ENCODE results near the gene SMIM29. TPM values are rescaled to one million over a fixed set of nuclear protein-coding genes. Genes with fewer than 3 reads are reported as not detected.

The SMIM29 gene
- total and polyA plus RNA-seq, 2 donors (not counting 3 experiments of a cell fraction or from before 2014, with no cell fraction given): 37.6 to 75.2 TPM

DNA sequence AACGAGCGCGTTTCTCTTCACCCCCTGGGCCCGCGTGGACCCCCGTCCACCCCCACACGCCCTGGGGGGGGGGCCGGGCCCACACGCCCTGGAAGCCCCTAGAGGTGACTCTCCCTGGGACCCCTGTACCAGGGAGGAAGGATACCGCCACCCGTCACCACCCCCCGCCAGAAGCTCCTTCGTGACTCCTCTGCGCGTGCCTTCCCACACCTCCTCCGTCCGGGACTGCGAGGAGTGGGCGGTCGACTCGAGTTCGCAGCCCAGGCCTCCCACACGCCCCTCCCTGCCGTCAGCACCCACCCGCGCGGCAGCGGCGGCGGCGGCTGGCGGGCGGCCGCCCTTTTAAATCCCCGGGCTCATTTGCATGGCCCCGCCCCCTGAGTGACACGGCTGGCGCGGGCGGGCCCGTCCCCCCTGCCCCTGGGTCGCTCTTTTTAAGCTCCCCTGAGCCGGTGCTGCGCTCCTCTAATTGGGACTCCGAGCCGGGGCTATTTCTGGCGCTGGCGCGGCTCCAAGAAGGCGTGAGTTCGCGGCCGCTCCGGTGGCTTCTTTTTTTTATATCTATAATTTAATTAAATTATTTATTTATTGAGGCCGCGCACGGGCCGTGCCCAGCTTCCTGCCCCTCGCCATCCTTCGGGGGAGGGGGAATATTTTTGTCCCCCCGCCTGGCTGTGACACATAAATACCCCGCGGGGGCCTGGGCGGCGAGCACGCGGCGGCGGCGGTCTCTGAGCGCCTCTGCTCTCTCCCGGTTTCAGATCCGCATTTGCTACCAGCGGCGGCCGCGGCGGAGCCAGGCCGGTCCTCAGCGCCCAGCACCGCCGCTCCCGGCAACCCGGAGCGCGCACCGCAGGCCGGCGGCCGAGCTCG, 12.1 kb downstream of the SMIM29 start, which contains the start of gene HMGA1:
TSS of gene HMGA1 (plus strand) at position 431 of the 873 bp plus-strand sequence. CDS start 3,908 bp downstream, outside the sequence.
- H3K4me3 ChIP-seq (replicated peaks in 1 of 3; ENCODE audit: insufficient read depth in 1 of 3, low read depth in 1 of 3, low read length in 3 of 3): peak within 1 kb of the TSS; percentile 94 to 98 (median 97)
- no peaks in the 10 kb centered on the region for H4K20me1 ChIP-seq (replicated peaks; ENCODE audit: control insufficient read depth, extremely low read depth, insufficient read depth, low read length)
- peak; percentile 93 for FAIRE-seq
- no TSS peak for BruUV-seq (replicated peaks)
- H3K27ac ChIP-seq (ENCODE audit: insufficient read depth, low read depth, low read length): peak within 1 kb of the TSS; percentile 91
- CTCF ChIA-PET: interaction anchor here (0.7 to 2.0 kb wide), 9 partner anchors 11 to 186 kb away, joined by 3 to 23 read pairs (median 8); no protein-coding TSS in a partner anchor
- peak; percentile 98 for TF ChIP-seq POLR2A (IDR thresholded peaks at IDR 0.05; ENCODE audit: low read depth, low read length)
- TF ChIP-seq FOS (IDR thresholded peaks at IDR 0.05; ENCODE audit: borderline replicate concordance, insufficient read depth, low read length): peak; percentile 13
- peak; percentile 99 for TF ChIP-seq POLR2AphosphoS5 (IDR thresholded peaks at IDR 0.05; ENCODE audit: insufficient read depth, low read depth, low read length)
- no peak for TF ChIP-seq MAX (IDR thresholded peaks at IDR 0.05; ENCODE audit: insufficient read depth, insufficient read length)
- no peak for TF ChIP-seq MYC (IDR thresholded peaks at IDR 0.05; ENCODE audit: low read depth, low read length)
- peaks cover 2 to 5% of the 10 kb centered on the region in 2 experiments for H3K36me3 ChIP-seq (ENCODE audit: control insufficient read depth in 2 of 2, extremely low read depth in 1 of 2, insufficient read depth in 2 of 2, low read length in 2 of 2)
- H2AFZ ChIP-seq (ENCODE audit: low read depth, low read length): no peak within 1 kb of the TSS
- DNase-seq (ENCODE audit: low read depth, low spot score): peak; percentile 88
- H3K79me2 ChIP-seq (ENCODE audit: control insufficient read depth, insufficient read depth, low read length): peaks cover 49% of the 10 kb centered on the region
- peak within 1 kb of the TSS; percentile 94 for H3K4me2 ChIP-seq (ENCODE audit: insufficient read depth, low read length)
- peaks cover 43% of the 10 kb centered on the region for H3K4me1 ChIP-seq (ENCODE audit: control insufficient read depth, extremely low read depth, insufficient read depth, low read length)
- no peaks in the 10 kb centered on the region for H3K27me3 ChIP-seq (ENCODE audit: control insufficient read depth in 2 of 2, insufficient read depth in 2 of 2, low read length in 2 of 2)
- intact Hi-C loops (cut with micrococcal nuclease): loop anchor here (1.0 to 5.0 kb wide), 4 partner anchors 8 to 521 kb away; partner anchors contain the start of gene SNRPC
- H3K9ac ChIP-seq (replicated peaks; ENCODE audit: extremely low read depth, insufficient read depth, low read length): peak within 1 kb of the TSS; percentile 82
- dilution Hi-C loops (cut with MboI; ENCODE audit: extremely low pct_ligation_motif_present, low sequenced_read_pairs): no loop called here
- POLR2A ChIA-PET: interaction anchor here (0.7 to 2.0 kb wide), 11 partner anchors 8 to 1265 kb away, joined by 3 to 35 read pairs (median 4); partner anchors contain the start of gene SMIM29
- no peaks in the 10 kb centered on the region for H3K9me3 ChIP-seq (replicated peaks; ENCODE audit: control insufficient read depth, insufficient read depth, low read length)
- H3K9me1 ChIP-seq (replicated peaks; ENCODE audit: control insufficient read depth, extremely low read depth, insufficient read depth, low read length): no peaks in the 10 kb centered on the region

- H3K4me2 ChIP-seq (ENCODE audit: insufficient read depth, low read length): peak overlapping the region; percentile 92
- no peaks in the 10 kb centered on the region for H3K27me3 ChIP-seq (ENCODE audit: control insufficient read depth in 2 of 2, insufficient read depth in 2 of 2, low read length in 2 of 2)
- POLR2A ChIA-PET: interaction anchor here (1.0 to 2.0 kb wide), 5 partner anchors 9 to 70 kb away, joined by 3 to 35 read pairs (median 10); partner anchors contain the start of gene SMIM29
- peaks cover 43% of the 10 kb centered on the region for H3K79me2 ChIP-seq (ENCODE audit: control insufficient read depth, insufficient read depth, low read length)
- peak overlapping the region; percentile 68 for H3K9ac ChIP-seq (replicated peaks; ENCODE audit: extremely low read depth, insufficient read depth, low read length)
- H3K36me3 ChIP-seq (ENCODE audit: control insufficient read depth in 2 of 2, extremely low read depth in 1 of 2, insufficient read depth in 2 of 2, low read length in 2 of 2): peaks cover 0 to 5% of the 10 kb centered on the region in 2 experiments
- no peak for TF ChIP-seq JUN (IDR thresholded peaks at IDR 0.05; ENCODE audit: borderline replicate concordance, insufficient read depth, insufficient read length, low read depth)
- H3K4me3 ChIP-seq (replicated peaks in 1 of 3; ENCODE audit: insufficient read depth in 1 of 3, low read depth in 1 of 3, low read length in 3 of 3): peak overlapping the region; percentile 23 to 94 (median 52)
- peaks cover 37% of the 10 kb centered on the region for H3K4me1 ChIP-seq (ENCODE audit: control insufficient read depth, extremely low read depth, insufficient read depth, low read length)
- no peaks in the 10 kb centered on the region for H3K9me1 ChIP-seq (replicated peaks; ENCODE audit: control insufficient read depth, extremely low read depth, insufficient read depth, low read length)
- no peaks in the 10 kb centered on the region for H3K9me3 ChIP-seq (replicated peaks; ENCODE audit: control insufficient read depth, insufficient read depth, low read length)
- no peak overlapping the region for H2AFZ ChIP-seq (ENCODE audit: low read depth, low read length)
- intact Hi-C loops (cut with micrococcal nuclease) (loop anchor here (1.0 to 5.0 kb wide), 4 partner anchors 8 to 521 kb away; partner anchors contain the start of gene SNRPC), dilution Hi-C loops (cut with MboI; ENCODE audit: extremely low pct_ligation_motif_present, low sequenced_read_pairs) (no loop called here)
- FAIRE-seq (peak; percentile 40), DNase-seq (ENCODE audit: low read depth, low spot score) (peak; percentile 46)
- TSS peak; percentile 96 for BruUV-seq (replicated peaks)
- H4K20me1 ChIP-seq (replicated peaks; ENCODE audit: control insufficient read depth, extremely low read depth, insufficient read depth, low read length): no peaks in the 10 kb centered on the region
- peak overlapping the region; percentile 91 for H3K27ac ChIP-seq (ENCODE audit: insufficient read depth, low read depth, low read length)
- CTCF ChIA-PET: interaction anchor here (0.7 to 2.0 kb wide), 7 partner anchors 12 to 179 kb away, joined by 3 to 23 read pairs (median 8); no protein-coding TSS in a partner anchor
Measured at GRCh38 chr6:34236131-34236442, 12.7 kb downstream of the SMIM29 start.
